ENCODE data around the gene FOXP1.

Gene FOXP1

DNA sequence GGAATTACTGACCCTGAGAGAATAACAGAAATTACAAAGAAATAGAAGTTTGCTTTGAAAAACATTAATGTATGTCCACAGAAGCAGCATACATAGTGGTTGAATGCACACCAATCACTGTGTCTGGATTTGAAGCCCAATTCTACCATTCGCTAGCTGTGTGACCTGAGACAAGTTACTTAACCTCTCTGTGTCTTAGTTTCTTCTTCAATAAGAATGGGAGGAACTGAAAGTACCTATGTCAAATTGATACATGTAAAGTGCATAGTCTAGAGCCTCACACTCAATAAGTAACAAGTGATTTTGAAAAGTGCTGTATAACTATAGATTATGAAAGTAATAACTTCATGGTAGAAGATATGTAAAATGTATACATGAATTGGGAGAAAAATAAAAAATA is 457.8 kb downstream of the FOXP1 start:
- Histone ChIP-seq H4K20me1 (ENCODE audit: insufficient read depth, low read length) (no peaks in the 10 kb centered on the region), H3K9me2 (ENCODE audit: low read depth, low read length) (no peaks in the 10 kb centered on the region), H3F3A (ENCODE audit: insufficient read depth, low read length) (no peaks in the 10 kb centered on the region), H3K9ac (ENCODE audit: low read length) (no peak overlapping the region), H3K27ac (ENCODE audit: low read depth, low read length, poor library complexity, severe bottlenecking) (no peak overlapping the region), H3K36me3 (ENCODE audit: insufficient read depth, low read length) (peaks cover 11% of the 10 kb centered on the region; the same call in 1 of the 2 replicates), H3K27me3 (ENCODE audit: insufficient read depth, low read length) (no peaks in the 10 kb centered on the region), H2AFZ (ENCODE audit: low read length) (no peak overlapping the region), H3K4me3 (ENCODE audit: low read depth, low read length, poor library complexity, severe bottlenecking) (no peak overlapping the region), H3K79me2 (ENCODE audit: insufficient read depth, low read length) (peaks cover 94% of the 10 kb centered on the region), H3K4me2 (ENCODE audit: low read length) (no peak overlapping the region), H3K9me3 (ENCODE audit: low read length) (no peaks in the 10 kb centered on the region), H3K4me1 (ENCODE audit: insufficient read depth, low read length, severe bottlenecking) (peaks cover 58% of the 10 kb centered on the region)
- TF ChIP-seq EZH2 (IDR thresholded peaks at IDR 0.05; ENCODE audit: borderline replicate concordance, low read length): no peak
- TF ChIP-seq, protein P1, sequence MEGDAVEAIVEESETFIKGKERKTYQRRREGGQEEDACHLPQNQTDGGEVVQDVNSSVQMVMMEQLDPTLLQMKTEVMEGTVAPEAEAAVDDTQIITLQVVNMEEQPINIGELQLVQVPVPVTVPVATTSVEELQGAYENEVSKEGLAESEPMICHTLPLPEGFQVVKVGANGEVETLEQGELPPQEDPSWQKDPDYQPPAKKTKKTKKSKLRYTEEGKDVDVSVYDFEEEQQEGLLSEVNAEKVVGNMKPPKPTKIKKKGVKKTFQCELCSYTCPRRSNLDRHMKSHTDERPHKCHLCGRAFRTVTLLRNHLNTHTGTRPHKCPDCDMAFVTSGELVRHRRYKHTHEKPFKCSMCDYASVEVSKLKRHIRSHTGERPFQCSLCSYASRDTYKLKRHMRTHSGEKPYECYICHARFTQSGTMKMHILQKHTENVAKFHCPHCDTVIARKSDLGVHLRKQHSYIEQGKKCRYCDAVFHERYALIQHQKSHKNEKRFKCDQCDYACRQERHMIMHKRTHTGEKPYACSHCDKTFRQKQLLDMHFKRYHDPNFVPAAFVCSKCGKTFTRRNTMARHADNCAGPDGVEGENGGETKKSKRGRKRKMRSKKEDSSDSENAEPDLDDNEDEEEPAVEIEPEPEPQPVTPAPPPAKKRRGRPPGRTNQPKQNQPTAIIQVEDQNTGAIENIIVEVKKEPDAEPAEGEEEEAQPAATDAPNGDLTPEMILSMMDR (IDR thresholded peaks at IDR 0.05; ENCODE audit: low read length): no peak

DNA sequence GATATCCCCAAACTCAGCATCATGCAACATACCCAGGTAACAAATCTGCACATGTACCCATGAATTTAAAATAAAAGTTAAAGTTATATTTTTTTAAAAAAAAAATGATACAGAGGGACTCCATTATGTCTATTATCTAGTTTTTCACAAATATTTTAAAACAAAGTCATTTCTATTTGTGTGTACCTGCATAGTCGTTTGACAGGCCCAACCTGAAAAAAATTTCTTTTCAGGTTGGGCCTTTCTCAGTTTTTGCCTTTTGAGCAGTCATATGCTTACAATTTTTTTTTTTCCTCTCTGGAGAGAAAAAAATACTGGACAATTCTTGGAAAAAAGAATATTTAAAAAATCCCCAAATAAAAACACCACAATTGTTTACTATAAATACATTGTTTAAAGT is 459.5 kb downstream of the FOXP1 start:
- TF ChIP-seq, protein P1 (IDR thresholded peaks at IDR 0.05; ENCODE audit: low read length): no peak
- no peak for TF ChIP-seq EZH2 (IDR thresholded peaks at IDR 0.05; ENCODE audit: borderline replicate concordance, low read length)
- no peak overlapping the region for H2AFZ ChIP-seq (ENCODE audit: low read length)
- H3K4me1 ChIP-seq (ENCODE audit: insufficient read depth, low read length, severe bottlenecking): peaks cover 72% of the 10 kb centered on the region
- no peak overlapping the region for H3K27ac ChIP-seq (ENCODE audit: low read depth, low read length, poor library complexity, severe bottlenecking)
- H3K36me3 ChIP-seq (ENCODE audit: insufficient read depth, low read length): peaks cover 21% of the 10 kb centered on the region; the same call in 1 of the 2 replicates
- H3F3A ChIP-seq (ENCODE audit: insufficient read depth, low read length): no peaks in the 10 kb centered on the region
- H3K9ac ChIP-seq (ENCODE audit: low read length): no peak overlapping the region
- no peak overlapping the region for H3K4me2 ChIP-seq (ENCODE audit: low read length)
- no peaks in the 10 kb centered on the region for H3K9me3 ChIP-seq (ENCODE audit: low read length)
- no peak overlapping the region for H3K4me3 ChIP-seq (ENCODE audit: low read depth, low read length, poor library complexity, severe bottlenecking)
- H3K27me3 ChIP-seq (ENCODE audit: insufficient read depth, low read length): no peaks in the 10 kb centered on the region
- no peaks in the 10 kb centered on the region for H4K20me1 ChIP-seq (ENCODE audit: insufficient read depth, low read length)
- H3K9me2 ChIP-seq (ENCODE audit: low read depth, low read length): no peaks in the 10 kb centered on the region
- H3K79me2 ChIP-seq (ENCODE audit: insufficient read depth, low read length): peaks cover 96% of the 10 kb centered on the region

DNA sequence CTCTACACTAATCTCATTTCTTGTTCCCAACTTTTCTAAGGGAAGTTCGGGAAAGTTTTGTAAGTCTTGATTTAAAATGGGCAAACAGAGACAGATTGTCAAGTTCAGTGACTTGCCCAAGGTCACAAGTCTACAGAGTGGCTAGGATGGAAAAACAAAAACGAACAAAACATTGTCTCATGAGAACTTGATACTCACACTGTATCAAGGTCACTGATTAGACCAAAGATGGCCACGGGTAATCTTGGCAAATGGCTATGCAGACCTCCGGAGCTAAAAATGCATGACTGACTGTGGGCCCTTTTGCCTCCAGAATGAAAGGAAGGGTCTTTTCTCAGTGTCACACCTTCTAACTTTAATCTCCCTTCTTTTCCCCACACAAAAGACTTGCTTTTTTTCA is 460.9 kb downstream of the FOXP1 start:
- no peak overlapping the region for H3K4me3 ChIP-seq (ENCODE audit: low read depth, low read length, poor library complexity, severe bottlenecking)
- no peaks in the 10 kb centered on the region for H3K27me3 ChIP-seq (ENCODE audit: insufficient read depth, low read length)
- no peak overlapping the region for H3K9ac ChIP-seq (ENCODE audit: low read length)
- peaks cover 95% of the 10 kb centered on the region for H3K79me2 ChIP-seq (ENCODE audit: insufficient read depth, low read length)
- TF ChIP-seq EZH2 (IDR thresholded peaks at IDR 0.05; ENCODE audit: borderline replicate concordance, low read length): no peak
- TF ChIP-seq, protein P1 (IDR thresholded peaks at IDR 0.05; ENCODE audit: low read length): no peak
- no peaks in the 10 kb centered on the region for H3K9me3 ChIP-seq (ENCODE audit: low read length)
- H3K4me2 ChIP-seq (ENCODE audit: low read length): no peak overlapping the region
- no peaks in the 10 kb centered on the region for H4K20me1 ChIP-seq (ENCODE audit: insufficient read depth, low read length)
- H3K4me1 ChIP-seq (ENCODE audit: insufficient read depth, low read length, severe bottlenecking): peaks cover 72% of the 10 kb centered on the region
- peaks cover 32% of the 10 kb centered on the region for H3K36me3 ChIP-seq (ENCODE audit: insufficient read depth, low read length)
- H3K9me2 ChIP-seq (ENCODE audit: low read depth, low read length): no peaks in the 10 kb centered on the region
- no peaks in the 10 kb centered on the region for H3F3A ChIP-seq (ENCODE audit: insufficient read depth, low read length)
- H2AFZ ChIP-seq (ENCODE audit: low read length): no peak overlapping the region
- H3K27ac ChIP-seq (ENCODE audit: low read depth, low read length, poor library complexity, severe bottlenecking): no peak overlapping the region
